K562 (cell line): Measurements from ENCODE around the gene PCOLCE2. TPM values are rescaled to one million over a fixed set of nuclear protein-coding genes. Genes with fewer than 3 reads are reported as not detected.

Experiments used
- ATAC-seq: fragments of 200-7000 bp; cut with Tn5 transposase; 3 replicates; pipeline ENCODE4 v1.9.1; 2020; ENCODE audit warnings: moderate library complexity
- BruUV-seq: library from RNA; stranded (reverse); fragments of 400-500 nt; replicated peaks from 2 replicates; lab custom pipeline; 2021; lab: Mats Ljungman, UMichigan
- CTCF ChIA-PET: fragments of 300-600 bp; formaldehyde crosslinking; extraction: SDS; loops from one replicate; lab custom pipeline; 2021; ENCODE audit warnings: low intra/inter-chr PET ratio; lab: Yijun Ruan, JAX
- POLR2A ChIA-PET: fragments of 300-600, 350-650 bp; sonication (Branson Sonifier 250); formaldehyde crosslinking; extraction: SDS; loops from one replicate; lab custom pipeline; 2021; ENCODE audit warnings: antibody characterized with exemption, inconsistent platforms; lab: Yijun Ruan, JAX
- DNase-seq, 4 experiments: peaks; one replicate each; pipeline versions ENCODE4 v3.0.0 to v3.0.0-alpha.2; 2011 to 2018; ENCODE audit warnings: low spot score in 3 of 4, mixed read lengths in 3 of 4; ENCODE audit errors: extremely low read depth in 1 of 4
- FAIRE-seq: peaks from 2 replicates; lab custom pipeline; 2011; peaks lifted over from hg19 to GRCh38; lab: Jason Lieb, UNC
- H2AFZ ChIP-seq: 2 replicates; pipeline ENCODE4 v1.6.0; 2011; ENCODE audit warnings: low read depth, low read length, control low read depth, inconsistent platforms
- H3K27ac ChIP-seq: fragments of 200-600 bp; 3 replicates; pipeline ENCODE4 v1.8.0; 2011; ENCODE audit warnings: low read depth, mild to moderate bottlenecking, control low read depth, inconsistent platforms, low read length, moderate library complexity, mixed read lengths; ENCODE audit errors: extremely low read depth
- H3K27me3 ChIP-seq, 2 experiments: fragments of 300-600 bp in 1 of 2; 2 replicates in 1 of 2; 3 replicates in 1 of 2; pipeline versions ENCODE4 v1.6.0 to v1.8.0; 2011; ENCODE audit warnings: inconsistent platforms in 2 of 2, low read length in 2 of 2, mild to moderate bottlenecking in 1 of 2, mixed read lengths in 1 of 2, moderate library complexity in 1 of 2; ENCODE audit not compliant: control insufficient read depth in 2 of 2, insufficient read depth in 2 of 2
- H3K36me3 ChIP-seq: fragments of 300-600 bp; 3 replicates; pipeline ENCODE4 v1.8.0; 2011; ENCODE audit warnings: mild to moderate bottlenecking, low read length, inconsistent platforms; ENCODE audit not compliant: control insufficient read depth, insufficient read depth
- H3K4me1 ChIP-seq, 2 experiments: fragments of 200-600 bp in 1 of 2; replicated peaks in 1 of 2; 2 replicates in 1 of 2; 3 replicates in 1 of 2; pipeline versions ENCODE4 v1.5.1 to v1.8.0; 2011; ENCODE audit warnings: inconsistent platforms in 2 of 2, low read length in 2 of 2, mild to moderate bottlenecking in 1 of 2, mixed read lengths in 1 of 2, moderate library complexity in 1 of 2; ENCODE audit not compliant: control insufficient read depth in 2 of 2, insufficient read depth in 2 of 2
- H3K4me2 ChIP-seq: 2 replicates; pipeline ENCODE4 v1.6.1; 2011; ENCODE audit warnings: low read length, control low read depth, inconsistent platforms, mixed read lengths; ENCODE audit not compliant: insufficient read depth
- H3K4me3 ChIP-seq: fragments of 200-600 bp; sonication (generic), shearing (Covaris generic); 2 replicates; pipeline ENCODE4 v1.5.1; 2016; ENCODE audit warnings: control low read depth, inconsistent platforms
- H3K79me2 ChIP-seq: fragments of 200-600 bp; 3 replicates; pipeline ENCODE4 v1.8.0; 2011; ENCODE audit warnings: low read length, inconsistent platforms; ENCODE audit not compliant: control insufficient read depth, insufficient read depth
- H3K9ac ChIP-seq, 2 experiments: 2 replicates each; pipeline versions ENCODE4 v1.6.0 to v1.6.1; 2011; ENCODE audit warnings: low read depth in 2 of 2, low read length in 2 of 2, control low read depth in 1 of 2, inconsistent platforms in 1 of 2, mild to moderate bottlenecking in 1 of 2, mixed read lengths in 1 of 2; ENCODE audit not compliant: insufficient read depth in 1 of 2
- H3K9me1 ChIP-seq: one replicate; pipeline ENCODE4 v1.6.0; 2011; ENCODE audit warnings: inconsistent platforms, mild to moderate bottlenecking, low read length, moderate library complexity; ENCODE audit not compliant: control insufficient read depth, insufficient read depth
- H3K9me3 ChIP-seq: replicated peaks from 2 replicates; pipeline ENCODE4 v1.5.1; 2011; ENCODE audit warnings: low read depth, low read length, inconsistent platforms; ENCODE audit not compliant: control insufficient read depth, insufficient read depth
- H4K20me1 ChIP-seq: replicated peaks from 2 replicates; pipeline ENCODE4 v1.6.1; 2011; ENCODE audit warnings: low read length, inconsistent platforms, mixed read lengths; ENCODE audit not compliant: control insufficient read depth, insufficient read depth
- CEBPB ChIP-seq: fragments of 450-650 bp; IDR thresholded peaks from 2 replicates; pipeline ENCODE4 v1.6.1; 2016; ENCODE audit warnings: missing genetic modification characterization, missing compliant biosample characterization
- CREB3 ChIP-seq: fragments of 450-650 bp; conservative IDR thresholded peaks from 2 replicates; pipeline ENCODE4 v1.6.1; 2016; ENCODE audit warnings: missing genetic modification characterization, low read depth, mild to moderate bottlenecking, missing compliant biosample characterization, moderate library complexity
- DPF2 ChIP-seq: fragments of 450-650 bp; IDR thresholded peaks from 2 replicates; pipeline ENCODE4 v1.6.1; 2016
- FIP1L1 ChIP-seq: fragments of 200-400 bp; formaldehyde crosslinking; IDR thresholded peaks from 2 replicates; pipeline ENCODE4 v1.6.1; 2018; ENCODE audit warnings: mild to moderate bottlenecking, low read depth, low read length; ENCODE audit not compliant: poor library complexity, severe bottlenecking
- IFI16 ChIP-seq: fragments of 250-450 bp; sonication (Bioruptor Pico); IDR thresholded peaks from 2 replicates; pipeline ENCODE4 v2.1.2; 2022; ENCODE audit warnings: mild to moderate bottlenecking, inconsistent platforms
- KDM2B ChIP-seq: fragments of 250-450 bp; sonication (Bioruptor Pico); IDR thresholded peaks from 2 replicates; pipeline ENCODE4 v1.8.0; 2021; ENCODE audit warnings: mild to moderate bottlenecking, moderate library complexity
- KDM4B ChIP-seq, 2 experiments: fragments of 450-650 bp in 1 of 2; sonication (generic) in 1 of 2; IDR thresholded peaks; 2 replicates each; pipeline ENCODE4 v1.6.1; 2016 to 2017; ENCODE audit warnings: borderline replicate concordance in 2 of 2, antibody characterized with exemption in 1 of 2, low read depth in 1 of 2, mild to moderate bottlenecking in 1 of 2
- NCOR1 ChIP-seq: fragments of 450-650 bp; IDR thresholded peaks from 2 replicates; pipeline ENCODE4 v1.6.1; 2016; ENCODE audit warnings: mild to moderate bottlenecking, moderate library complexity
- PHF20 ChIP-seq: fragments of 450-650 bp; IDR thresholded peaks from 2 replicates; pipeline ENCODE4 v1.6.1; 2018; ENCODE audit not compliant: partially characterized antibody
- TSC22D4 ChIP-seq: fragments of 450-650 bp; IDR thresholded peaks from 2 replicates; pipeline ENCODE4 v1.6.1; 2016; ENCODE audit warnings: missing genetic modification characterization, missing biosample characterization, control low read depth
- YY1 ChIP-seq, 3 experiments: IDR thresholded peaks; 2 replicates each; pipeline ENCODE4 v1.6.1; 2011; ENCODE audit warnings: low read length in 2 of 3, mild to moderate bottlenecking in 2 of 3, moderate library complexity in 2 of 3, borderline replicate concordance in 1 of 3, control low read depth in 1 of 3, low read depth in 1 of 3; ENCODE audit not compliant: insufficient read depth in 3 of 3, insufficient replicate concordance in 2 of 3, control insufficient read depth in 1 of 3, insufficient read length in 1 of 3; ENCODE audit errors: extremely low read depth in 1 of 3
- ZFP30 ChIP-seq: fragments of 250-450 bp; sonication (Bioruptor Pico); IDR thresholded peaks from 2 replicates; pipeline ENCODE4 v1.8.0; 2022; ENCODE audit warnings: moderate library complexity, mild to moderate bottlenecking, inconsistent platforms, borderline replicate concordance
- WGBS: fragments of 100-300 bp; shearing (Covaris generic); methylation state at CpG from one replicate; pipeline ENCODE4 v1.1.6; 2016; ENCODE audit warnings: low coverage, mixed read lengths; ENCODE audit not compliant: insufficient coverage; ENCODE audit errors: missing lambda C conversion rate; 5-methylcytosine and 5-hydroxymethylcytosine counted together
- in situ Hi-C: fragments of 300-500 bp; cut with MboI; formaldehyde crosslinking; loops from 4 replicates; pipeline ENCODE4 v1.15.0; 2018; ENCODE audit warnings: inconsistent platforms, mixed read lengths
- intact Hi-C: fragments of 100-400 bp; cut with micrococcal nuclease; formaldehyde crosslinking; loops from 2 replicates; pipeline ENCODE4 v1.14.2; 2022
- polyA plus RNA-seq, 8 experiments: library from polyadenylated mRNA; depleted of rRNA in 4 of 8; stranded (reverse) in 5 of 8; unstranded in 3 of 8; fragments of >200 nt; fragmentation: Nextera tagmentation in 2 of 8; fragmentation: Illumina TruSeq in 1 of 8; extraction: Ambion mirVana in 2 of 8; extraction: Trizol in 1 of 8; gene quantifications; 2 replicates each; pipeline versions ENCODE4 v1.2.1 to v1.2.3, GENCODE V29; 2011 to 2014; ENCODE audit warnings: inconsistent platforms in 1 of 8, missing spikeins in 1 of 8
- total RNA-seq, 7 experiments: library from RNA; depleted of rRNA in 6 of 7; stranded (reverse); fragments of >200 nt in 6 of 7; fragmentation: Illumina TruSeq in 2 of 7; extraction: Trizol in 2 of 7; gene quantifications; 2 replicates each; pipeline versions ENCODE4 v1.2.1 to v1.2.3, GENCODE V29; 2011 to 2021; ENCODE audit warnings: low replicate concordance in 1 of 7

The PCOLCE2 gene
- total and polyA plus RNA-seq, 9 of the 15 experiments (the other 6 are each of a cell fraction or from before 2014, with no cell fraction given): 0.18 to 1.2 (median 0.65) TPM

DNA sequence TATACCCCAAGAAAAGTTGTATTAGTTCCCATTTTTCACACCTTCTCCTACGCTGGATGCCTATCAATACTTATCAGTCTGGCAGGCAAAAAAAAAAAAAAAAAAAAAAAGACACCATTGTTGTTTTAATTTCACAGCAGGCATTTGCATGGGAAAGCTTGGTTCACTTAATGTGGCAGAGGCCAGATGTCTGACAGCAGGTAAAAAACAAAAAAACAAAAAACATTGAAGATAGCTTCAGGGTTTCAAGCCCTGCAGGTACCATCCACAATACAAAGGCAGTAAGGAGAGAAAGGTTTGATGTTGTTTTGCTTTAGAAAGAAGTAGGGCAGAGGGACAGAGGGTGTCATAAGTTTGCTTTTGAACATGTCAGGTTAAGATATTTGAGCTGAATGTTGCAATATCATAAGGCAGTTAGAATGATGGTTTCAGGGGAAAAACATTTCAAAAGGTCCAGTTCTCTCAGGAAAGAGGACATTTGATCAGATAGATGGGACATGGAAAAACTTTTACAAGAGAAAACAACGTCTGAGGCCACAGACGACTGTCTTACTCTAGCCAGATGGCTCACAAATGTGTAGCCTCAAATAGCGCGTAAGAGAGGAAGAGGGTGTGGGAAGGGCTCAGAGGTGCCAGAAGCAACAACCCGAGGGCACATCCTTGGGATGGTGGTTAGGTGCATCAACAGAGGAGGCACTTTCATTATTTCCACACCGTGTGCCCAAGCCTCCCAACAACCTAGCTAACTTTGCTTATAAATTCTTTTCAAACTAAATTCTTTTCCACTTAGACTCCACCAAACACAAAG is 25.7 kb downstream of the PCOLCE2 start:
- intact Hi-C loops (no loop called here), in situ Hi-C loops (no loop called here)
- BruUV-seq: no TSS peak
- H3K4me2 ChIP-seq: no peak overlapping the region
- no peak overlapping the region for H3K4me3 ChIP-seq
- no peaks in the 10 kb centered on the region for H3K9me3 ChIP-seq
- H2AFZ ChIP-seq: peak overlapping the region; percentile 70
- no peaks in the 10 kb centered on the region for H3K9me1 ChIP-seq
- FAIRE-seq: no peak
- H4K20me1 ChIP-seq: no peaks in the 10 kb centered on the region
- CTCF ChIA-PET: no interaction called here
- H3K27ac ChIP-seq: no peak overlapping the region
- TF ChIP-seq CEBPB (tag) (peak; percentile 27; the same call in 1 of the 2 replicates), NCOR1 (no peak)
- TF ChIP-seq, all 486 proteins: peak for 1
- POLR2A ChIA-PET: interaction anchor here (0.6 to 1.3 kb wide), 2 partner anchors 10 to 38 kb away, joined by 3 to 5 read pairs; no protein-coding TSS in a partner anchor
- ATAC-seq: no peak
- Histone ChIP-seq H3K9ac (no peak overlapping the region), H3K4me1 (no peaks in the 10 kb centered on the region), H3K79me2 (no peaks in the 10 kb centered on the region), H3K36me3 (no peaks in the 10 kb centered on the region), H3K27me3 (peaks cover 0 to 7% of the 10 kb centered on the region in 2 experiments; a peak in 1 of 5 replicates)
- DNase-seq: no peak
- 27% methylated on average over 7 of the region's 7 CpGs for WGBS

DNA sequence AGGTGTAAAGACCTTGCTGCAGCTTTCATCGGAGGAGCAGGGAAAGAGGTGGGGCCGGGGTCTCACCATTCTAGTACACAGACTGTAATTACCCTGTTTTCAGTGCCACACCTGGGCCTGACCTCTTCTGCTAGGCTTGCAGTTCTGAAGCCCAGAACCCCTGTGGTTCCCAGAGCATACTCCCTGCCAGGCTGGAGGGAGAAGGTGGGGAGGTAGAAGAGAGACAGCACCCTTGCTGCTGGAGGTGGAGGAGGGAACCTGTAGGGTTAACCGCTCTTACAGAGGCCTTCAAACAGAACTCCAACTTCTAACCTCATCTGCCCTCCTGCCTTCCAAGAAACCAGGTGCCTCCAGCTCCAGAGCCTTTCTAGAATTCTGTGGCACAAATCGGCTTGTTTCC is 27.0 kb downstream of the PCOLCE2 start:
- in situ Hi-C loops: no loop called here
- Histone ChIP-seq H2AFZ (no peak overlapping the region), H3K9me3 (no peaks in the 10 kb centered on the region), H3K27ac (no peak overlapping the region), H3K4me1 (no peaks in the 10 kb centered on the region), H3K36me3 (no peaks in the 10 kb centered on the region), H3K27me3 (peaks cover 0 to 7% of the 10 kb centered on the region in 2 experiments; a peak in 1 of 5 replicates), H3K79me2 (no peaks in the 10 kb centered on the region), H3K4me2 (no peak overlapping the region), H3K9ac (peak overlapping the region in 1 of 2 experiments; percentile 63; a peak in 1 of 4 replicates), H3K9me1 (no peaks in the 10 kb centered on the region), H4K20me1 (no peaks in the 10 kb centered on the region; the same call in 1 of the 2 replicates), H3K4me3 (no peak overlapping the region)
- ATAC-seq (no peak), FAIRE-seq (no peak), DNase-seq (no peak)
- intact Hi-C loops: no loop called here
- no TSS peak for BruUV-seq
- CTCF ChIA-PET: no interaction called here
- POLR2A ChIA-PET: no interaction called here
- 21% methylated on average over 4 of the region's 4 CpGs for WGBS
- TF ChIP-seq TSC22D4 (tag) (no peak), IFI16 (no peak), DPF2 (no peak), PHF20 (no peak), YY1 (IDR thresholded peaks at IDR 0.05; ENCODE audit: borderline replicate concordance in 1 of 3, control insufficient read depth in 1 of 3, extremely low read depth in 1 of 3, insufficient read depth in 3 of 3, insufficient read length in 1 of 3, insufficient replicate concordance in 2 of 3, low read depth in 1 of 3, low read length in 2 of 3) (no peak), KDM4B (IDR thresholded peaks at IDR 0.05; ENCODE audit: borderline replicate concordance in 2 of 2, low read depth in 1 of 2) (no peak), CREB3 (tag) (no peak), ZFP30 (CRISPR knock-in tag) (no peak), KDM2B (no peak), FIP1L1 (no peak)
